ENCODE results near the gene PRKCH.
"Not testable (repeated sequence)": the region's sequence is repeated elsewhere in the genome, so short reads cannot be mapped to it uniquely, and the experiment has no call there.

The PRKCH gene

DNA sequence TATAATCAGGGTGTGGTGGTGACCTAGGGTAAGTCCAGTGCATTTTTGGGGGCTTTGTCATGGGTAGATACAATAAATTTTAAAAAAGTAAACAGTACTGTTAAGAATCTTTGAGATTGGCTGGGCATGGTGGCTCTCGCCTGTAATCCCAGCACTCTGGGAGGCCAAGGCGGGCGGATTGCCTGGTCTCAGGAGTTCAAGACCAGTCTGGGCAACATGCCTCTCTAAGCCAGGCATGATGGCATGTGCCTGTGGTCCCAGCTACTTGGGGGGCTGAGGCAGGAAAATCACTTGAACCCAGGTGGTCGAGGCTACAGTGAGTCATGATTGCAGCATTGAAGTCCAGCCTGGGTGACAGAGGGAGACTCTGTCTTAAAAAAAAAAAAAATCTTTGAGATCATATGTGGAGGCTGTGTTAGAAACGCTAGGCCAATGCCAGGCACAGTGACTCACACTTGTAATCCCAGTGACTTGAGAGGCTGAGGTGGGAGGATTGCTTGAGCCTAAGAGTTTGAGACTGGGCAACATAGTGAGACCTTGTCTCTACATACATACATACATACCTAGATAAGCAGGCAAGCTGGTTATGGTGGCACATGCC is 67.7 kb downstream of the PRKCH start:
- no peak for DNase-seq (ENCODE audit: low read depth in 2 of 2)

DNA sequence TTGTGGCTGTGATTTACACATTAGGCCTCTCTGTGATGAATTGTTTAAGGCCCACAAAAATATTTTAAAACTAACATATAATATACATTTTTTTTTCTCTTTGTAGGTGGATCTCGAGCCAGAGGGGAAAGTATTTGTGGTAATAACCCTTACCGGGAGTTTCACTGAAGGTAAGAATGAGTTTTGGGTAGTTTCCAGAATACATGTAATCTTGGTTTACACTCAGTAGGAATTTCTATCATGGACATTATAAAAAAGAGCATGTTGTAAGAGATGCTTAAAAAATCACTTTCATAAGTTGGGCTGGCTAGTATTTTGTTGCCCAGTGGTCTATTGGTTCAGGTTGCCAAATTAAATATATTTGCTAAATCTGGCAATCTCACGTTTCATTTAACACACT is 69.7 kb downstream of the PRKCH start:
- no peak for DNase-seq (ENCODE audit: low read depth in 2 of 2)

DNA sequence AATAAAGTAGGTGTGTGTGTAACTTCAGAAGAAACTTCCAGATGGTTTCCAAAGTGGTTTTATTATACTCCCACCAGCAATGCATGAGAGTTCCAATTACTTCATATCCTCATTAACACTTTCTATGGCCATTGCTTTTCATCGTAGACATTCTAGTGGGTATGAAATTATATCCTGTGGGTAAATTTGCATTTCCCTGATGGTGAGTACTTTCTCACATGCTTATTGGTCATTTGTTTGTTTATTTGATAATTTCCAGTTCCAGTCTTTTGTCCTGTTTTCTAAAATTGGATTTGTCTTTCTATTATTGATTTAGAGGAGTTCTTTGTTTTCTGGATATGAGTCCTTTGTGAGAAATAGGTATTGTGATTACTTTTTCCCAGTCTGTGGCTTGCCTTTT is 70.9 kb downstream of the PRKCH start:
- DNase-seq (ENCODE audit: low read depth in 2 of 2) = no peak

DNA sequence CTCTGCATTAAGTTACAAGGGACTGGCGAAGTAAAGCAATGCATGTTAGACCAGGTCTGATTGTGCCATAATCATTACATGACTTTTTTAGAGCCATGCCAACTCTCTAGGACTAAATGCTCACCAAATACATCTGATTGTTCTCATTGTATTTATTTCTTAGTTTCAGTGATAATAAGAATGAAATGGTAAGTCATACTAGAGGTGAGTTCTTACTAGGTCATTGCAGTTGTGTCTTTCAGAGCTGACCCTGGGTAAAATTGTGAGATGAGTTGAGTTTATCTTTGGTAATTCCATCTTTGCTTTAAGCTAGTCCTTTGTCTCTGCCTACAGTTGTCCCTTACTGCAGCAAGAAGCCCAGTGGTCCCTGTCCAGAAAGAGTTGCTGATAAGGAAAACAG is 73.2 kb downstream of the PRKCH start:
- no peak for DNase-seq (ENCODE audit: low read depth in 2 of 2)

DNA sequence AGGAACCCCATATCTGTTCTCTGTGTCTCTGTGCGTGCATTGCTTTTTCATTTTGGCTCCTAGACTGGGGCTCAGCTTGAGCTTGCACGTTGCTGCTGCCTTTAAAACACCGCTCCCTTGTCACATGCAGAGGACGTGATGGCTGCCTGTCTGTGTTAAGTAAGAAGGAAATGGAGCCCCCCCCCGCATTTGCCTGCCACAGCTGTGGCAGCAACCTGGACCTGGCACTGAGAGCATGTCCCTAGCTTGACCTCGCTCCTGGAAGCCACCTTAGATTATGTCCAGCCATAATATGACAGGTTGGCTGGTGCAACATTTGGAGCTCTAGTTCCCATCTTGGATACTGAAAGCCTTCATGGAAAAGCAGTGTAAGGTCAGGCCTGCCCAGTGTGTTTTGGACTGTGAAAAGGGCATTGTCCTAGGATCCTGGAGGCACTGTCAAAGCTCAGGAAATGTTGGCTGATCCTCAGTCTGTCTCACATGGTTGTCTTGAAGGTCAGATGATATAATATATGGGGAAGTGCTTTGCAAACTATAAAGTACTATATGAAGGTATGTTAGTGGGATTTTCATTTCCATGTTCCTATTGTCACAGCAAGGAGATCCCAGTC is 73.8 kb downstream of the PRKCH start:
- no peak for DNase-seq (ENCODE audit: low read depth in 2 of 2)

DNA sequence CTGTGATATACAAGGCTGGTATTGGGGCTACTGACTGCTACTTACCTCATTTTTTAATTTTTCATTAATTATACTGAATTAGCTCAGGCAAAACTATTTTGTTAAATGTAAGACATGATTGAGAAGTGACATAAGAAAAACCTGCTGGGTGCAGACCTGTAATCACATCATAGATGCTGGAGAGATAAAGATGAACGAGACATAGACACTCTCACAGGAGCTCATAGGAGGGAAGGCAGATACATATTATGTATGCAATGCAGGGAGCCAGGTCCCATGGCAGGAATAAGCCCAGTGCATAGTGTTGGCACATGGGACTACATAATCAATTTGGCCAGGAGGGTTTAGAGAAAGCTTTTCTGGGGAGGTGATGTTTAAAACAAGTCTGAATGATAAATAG is 74.9 kb downstream of the PRKCH start:
- no peak for DNase-seq (ENCODE audit: low read depth in 2 of 2)

DNA sequence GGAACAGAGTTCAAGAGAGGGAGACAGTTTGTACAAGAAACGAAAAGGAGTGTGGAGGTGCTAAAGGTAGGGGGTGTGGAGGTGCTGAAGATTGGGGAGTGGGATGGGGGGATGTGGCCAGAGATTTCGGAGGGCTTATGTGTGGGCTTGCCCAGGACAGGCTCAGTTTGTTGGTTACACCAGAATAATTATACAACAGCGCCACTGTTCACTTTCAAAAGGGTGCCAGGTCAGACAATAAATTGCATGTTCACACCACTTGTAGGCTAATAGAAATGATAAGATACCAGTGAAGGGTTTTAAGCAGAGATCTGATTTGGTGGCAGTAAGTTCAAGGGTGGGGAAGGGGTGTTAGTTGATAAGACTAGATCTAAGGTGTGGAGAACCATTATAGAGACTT is 75.3 kb downstream of the PRKCH start:
- no peak for DNase-seq (ENCODE audit: low read depth in 2 of 2)

DNA sequence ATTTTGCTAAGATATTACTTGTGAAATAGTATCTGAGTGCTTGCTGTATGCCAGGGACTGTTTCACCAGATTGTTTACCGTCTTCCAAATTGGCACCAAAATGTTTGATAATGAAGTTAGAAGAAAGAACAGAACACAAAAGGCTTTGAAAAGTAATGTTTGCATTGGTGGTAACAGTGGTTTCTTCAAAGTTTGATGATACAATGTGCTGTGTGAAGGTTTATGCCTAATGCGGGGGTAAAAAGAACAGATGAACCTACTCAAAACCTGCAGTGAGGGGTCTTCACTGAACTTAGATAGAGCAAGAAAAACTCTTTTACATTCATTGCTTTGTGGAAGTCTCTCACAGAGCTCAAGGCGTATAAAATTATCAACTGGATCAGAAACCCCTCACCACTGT is 76.2 kb downstream of the PRKCH start:
- DNase-seq (ENCODE audit: low read depth in 2 of 2) = no peak

DNA sequence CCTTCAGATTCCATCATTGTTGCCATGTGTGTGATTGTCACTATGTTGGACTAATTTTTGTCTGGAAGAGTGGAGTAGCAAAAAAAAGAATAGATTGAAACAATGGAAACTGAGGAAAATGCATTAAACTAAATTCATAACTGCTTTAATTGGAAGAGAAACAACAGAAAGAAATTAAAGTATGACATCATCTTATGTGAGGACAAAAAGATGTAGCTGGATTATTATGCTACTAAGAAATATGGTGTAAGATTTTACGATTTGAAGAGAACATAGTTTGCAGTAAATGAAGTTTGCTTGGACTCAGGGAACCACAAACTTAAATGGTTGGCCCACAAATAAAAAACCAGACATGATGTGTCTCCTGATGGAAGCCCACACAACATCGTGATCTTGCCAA is 76.8 kb downstream of the PRKCH start:
- no peak for DNase-seq (ENCODE audit: low read depth in 2 of 2)

DNA sequence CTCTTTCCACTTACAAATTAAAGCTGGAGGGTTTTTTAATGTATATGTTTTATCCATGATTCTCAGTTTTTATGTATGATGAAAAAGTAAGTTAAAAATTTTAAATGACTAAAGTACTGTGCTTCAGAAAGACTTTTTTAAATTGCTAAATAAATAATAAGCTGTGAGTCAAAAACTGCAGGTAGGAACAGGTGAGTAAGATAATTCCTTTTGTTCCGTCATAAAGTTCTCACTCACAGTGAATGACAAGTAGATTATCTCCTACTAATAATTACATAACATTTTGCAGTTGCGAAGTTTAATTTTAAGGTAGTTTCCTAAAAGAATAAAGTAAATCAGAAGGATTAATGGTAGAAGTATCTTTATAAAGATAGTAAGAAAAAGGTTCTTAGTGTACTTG is 78.0 kb downstream of the PRKCH start:
- no peak for DNase-seq (ENCODE audit: low read depth in 2 of 2)

DNA sequence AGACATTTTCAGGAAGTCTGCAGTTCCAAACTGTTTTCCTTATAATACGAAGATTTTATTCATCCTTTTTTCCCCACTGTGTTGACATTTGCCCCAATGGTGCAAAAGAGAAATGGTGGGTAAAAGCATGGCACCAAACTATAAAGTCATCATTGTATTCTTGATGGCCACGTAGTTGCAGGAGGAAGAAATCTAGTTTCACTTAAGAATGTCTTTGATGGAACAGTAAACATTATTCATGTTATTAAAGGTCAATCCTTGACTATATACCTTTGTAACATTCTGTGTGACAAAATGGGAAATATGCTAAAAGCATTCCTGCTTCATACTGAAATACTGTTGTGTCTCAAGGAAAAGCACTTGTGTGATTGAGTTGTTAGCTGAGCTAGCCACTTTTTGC is 80.1 kb downstream of the PRKCH start:
- DNase-seq (ENCODE audit: low read depth in 2 of 2) = no peak

DNA sequence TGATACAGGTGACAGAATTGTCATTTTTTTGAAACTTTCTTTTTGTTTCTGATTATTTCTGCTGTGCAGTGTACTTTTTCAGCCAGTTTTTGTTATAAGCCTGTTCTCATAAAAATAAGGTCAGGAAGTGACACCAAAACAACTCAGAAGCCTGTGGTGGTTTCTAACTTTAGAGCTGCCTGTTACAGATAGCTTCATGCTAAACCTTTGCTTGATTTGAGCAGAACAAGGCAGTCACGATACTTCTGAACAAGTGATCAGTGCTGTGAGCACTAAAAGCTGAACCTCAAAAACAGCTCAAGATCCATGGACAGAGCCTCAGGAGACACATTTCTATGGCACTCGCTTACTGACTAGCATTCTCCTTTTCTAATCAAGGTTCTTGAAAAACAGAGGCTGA is 82.0 kb downstream of the PRKCH start:
- no peak for DNase-seq (ENCODE audit: low read depth in 2 of 2)

DNA sequence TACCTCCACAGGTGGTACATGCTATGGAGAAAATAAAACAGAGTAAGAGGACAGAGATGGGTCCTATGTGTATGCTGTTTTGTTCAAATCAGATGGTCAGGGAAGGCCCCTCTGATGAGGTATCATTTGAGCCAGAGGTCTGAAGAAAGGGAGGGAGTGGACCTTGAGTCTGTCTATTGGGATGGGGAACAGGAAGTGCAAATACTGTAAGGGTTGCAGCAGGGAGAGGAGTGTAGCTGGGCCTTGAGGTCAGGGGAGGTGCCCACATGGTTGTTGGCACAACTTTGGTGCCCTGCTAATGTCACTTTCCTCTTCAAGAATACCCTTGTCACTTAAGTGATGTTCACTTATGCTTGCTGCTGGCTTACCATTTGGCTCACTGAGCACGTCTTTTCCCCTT is 83.3 kb downstream of the PRKCH start:
- no peak for DNase-seq (ENCODE audit: low read depth in 2 of 2)

DNA sequence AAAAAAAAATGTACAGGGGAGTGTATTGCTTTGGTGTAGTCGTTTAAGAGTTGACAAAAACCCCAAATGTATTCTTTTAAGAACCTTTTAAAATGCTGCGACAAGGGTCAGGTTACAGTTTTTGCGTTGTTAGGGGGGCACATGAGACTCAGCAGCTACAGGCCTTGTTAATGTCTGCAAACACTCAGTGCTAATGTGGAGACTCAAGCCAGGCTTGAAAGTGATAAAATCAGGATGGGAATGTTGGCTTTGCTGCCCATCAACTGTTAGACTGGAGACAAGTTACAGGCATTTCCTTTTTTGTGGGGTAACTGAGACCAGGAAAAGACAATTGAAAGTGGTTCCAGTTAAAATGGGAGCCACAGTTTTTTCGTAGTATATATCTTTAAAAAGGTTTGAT is 84.8 kb downstream of the PRKCH start:
- no peak for DNase-seq (ENCODE audit: low read depth in 2 of 2)

DNA sequence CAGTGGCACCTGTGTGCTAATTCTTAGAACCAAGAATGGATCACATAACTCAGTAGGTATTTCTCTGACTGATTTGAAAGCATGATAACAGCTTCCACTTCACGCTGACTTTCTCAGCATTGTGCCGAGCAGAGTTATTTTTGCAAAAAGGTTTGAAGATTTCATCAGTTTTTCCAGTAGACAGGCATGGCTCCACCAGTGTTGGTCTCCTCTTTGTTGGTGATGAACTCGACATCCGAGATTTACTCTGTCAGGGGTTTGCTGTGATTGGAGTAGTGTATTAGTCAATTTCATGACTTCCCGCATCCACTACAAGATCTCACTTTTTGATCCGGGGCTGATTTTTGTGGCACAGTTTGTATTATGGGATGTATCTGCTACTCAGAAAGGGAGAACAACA is 85.3 kb downstream of the PRKCH start:
- no peak for DNase-seq (ENCODE audit: low read depth in 2 of 2)

DNA sequence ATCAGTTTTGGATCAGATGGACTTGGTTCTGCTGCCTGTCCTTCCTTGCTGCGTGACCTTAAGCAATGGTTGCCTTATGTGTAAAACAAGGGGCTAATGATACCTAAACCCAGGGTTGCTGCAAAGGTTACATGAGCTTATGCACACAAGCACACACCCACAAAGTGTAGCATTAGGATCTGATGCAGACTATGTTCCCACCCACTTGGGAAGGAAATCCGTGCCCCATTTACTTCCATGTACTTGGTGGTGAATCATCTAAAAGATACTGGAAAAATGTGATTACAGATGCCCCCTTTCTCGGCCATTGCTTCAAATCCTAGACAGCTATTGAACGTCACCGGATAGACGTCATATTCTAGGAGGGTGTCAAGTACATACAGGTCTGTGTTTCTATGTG is 87.1 kb downstream of the PRKCH start:
- no peak for DNase-seq (ENCODE audit: low read depth in 2 of 2)

DNA sequence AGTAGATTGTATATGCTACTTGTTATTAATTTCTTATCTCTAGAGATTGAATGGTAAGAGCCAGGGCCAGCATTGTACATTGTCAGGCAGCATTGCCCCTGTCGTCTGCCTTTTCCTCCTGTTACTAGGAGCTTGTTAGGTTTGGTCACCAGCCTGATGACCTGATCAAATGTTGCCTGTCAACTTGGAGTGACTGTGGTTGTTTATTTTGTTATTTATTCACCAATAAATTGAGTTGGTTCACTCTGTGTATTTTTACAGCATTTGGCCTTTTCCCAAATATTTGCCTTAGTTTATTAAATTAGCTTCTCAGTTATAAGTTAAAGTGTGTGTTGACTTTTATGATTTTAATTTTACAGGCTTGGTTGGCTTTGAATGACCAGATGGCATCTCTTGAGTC is 88.4 kb downstream of the PRKCH start:
- no peak for DNase-seq (ENCODE audit: low read depth in 2 of 2)

DNA sequence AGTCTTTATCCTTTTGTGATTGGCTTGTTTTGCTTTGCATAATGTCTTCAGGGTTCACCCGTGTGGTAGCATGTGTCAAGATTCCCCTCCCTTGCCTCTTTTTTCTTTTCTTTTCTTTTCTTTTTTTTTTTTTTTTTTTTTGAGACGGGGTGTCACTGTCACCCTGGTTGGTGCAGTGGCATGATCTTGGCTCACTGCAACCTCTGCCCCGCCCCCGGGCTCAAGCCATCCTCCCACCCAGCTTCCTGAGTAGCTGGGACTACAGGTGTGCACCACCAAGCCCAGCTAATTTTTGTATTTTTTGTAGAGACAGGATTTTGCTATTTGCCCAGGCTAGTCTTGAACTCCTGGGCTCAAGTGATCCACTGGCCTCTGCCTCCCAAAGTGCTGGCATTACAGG is 94.6 kb downstream of the PRKCH start:
- not testable (repeated sequence) for DNase-seq (ENCODE audit: low read depth in 2 of 2)

DNA sequence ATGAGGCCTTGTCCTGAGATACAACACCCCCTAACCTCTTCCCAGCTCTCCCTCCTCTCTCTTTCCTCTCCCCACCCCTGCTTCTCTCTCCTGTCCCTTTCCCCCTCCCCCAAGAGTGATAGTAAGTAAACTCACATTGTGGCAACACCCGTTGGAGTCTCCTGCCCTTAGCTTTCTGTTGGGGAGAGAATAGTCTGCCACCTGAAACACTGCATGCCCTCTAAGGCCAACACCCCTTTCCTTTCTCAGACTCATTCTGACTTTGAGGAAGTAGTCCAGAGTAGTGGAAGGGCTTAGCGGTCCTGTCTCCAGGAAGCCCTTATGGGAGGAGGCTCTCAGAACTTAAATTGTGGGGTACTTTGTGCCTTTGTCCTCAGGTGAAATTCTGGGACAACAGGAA is 95.2 kb downstream of the PRKCH start:
- no peak for DNase-seq (ENCODE audit: low read depth in 2 of 2)

DNA sequence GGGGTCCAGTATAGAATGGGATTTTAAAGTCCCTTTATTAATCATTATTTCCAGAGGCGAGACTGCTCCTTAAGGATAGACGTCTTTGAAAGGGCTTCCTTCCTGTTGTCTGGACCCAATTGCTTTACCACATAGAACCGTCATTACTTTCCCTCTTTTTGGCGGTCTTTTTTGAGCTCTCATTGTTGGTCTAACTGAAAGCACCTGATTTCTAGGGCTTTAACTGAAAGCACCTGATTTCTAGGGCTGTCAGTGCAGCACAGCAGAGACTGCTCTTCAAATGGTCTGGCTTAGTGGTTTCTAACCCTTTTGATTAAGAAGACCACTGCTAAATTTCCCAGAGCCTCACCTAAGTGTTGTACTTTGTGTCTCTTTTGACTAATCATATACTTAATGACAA is 95.8 kb downstream of the PRKCH start:
- no peak for DNase-seq (ENCODE audit: low read depth in 2 of 2)

DNA sequence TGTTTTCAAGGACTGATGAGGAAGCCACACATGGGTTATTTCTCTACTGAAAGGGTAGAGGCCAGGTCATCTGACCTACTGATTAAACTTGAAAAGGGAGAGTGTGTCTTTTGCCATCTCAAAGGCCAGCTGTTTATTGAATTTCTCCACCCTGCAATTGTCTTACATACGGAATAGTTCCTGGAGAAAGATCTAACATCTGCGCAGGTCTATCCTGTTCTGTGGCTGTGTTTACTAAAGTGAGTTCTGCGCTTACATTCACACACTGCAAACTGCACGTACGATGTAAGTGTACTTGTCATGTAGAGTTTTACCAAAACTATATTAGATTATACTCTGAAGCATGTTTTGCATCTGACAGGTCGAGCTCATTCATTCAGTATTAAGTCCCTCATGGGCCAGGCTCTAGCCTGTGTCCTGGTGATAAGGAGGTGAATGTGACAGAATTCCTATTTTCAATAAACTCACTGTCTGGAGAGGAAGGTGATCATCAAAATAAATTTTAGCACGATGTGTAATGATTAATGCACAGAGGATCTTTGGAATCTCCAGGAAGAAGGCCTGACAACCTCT is 96.6 kb downstream of the PRKCH start:
- DNase-seq (ENCODE audit: low read depth in 2 of 2) = no peak

DNA sequence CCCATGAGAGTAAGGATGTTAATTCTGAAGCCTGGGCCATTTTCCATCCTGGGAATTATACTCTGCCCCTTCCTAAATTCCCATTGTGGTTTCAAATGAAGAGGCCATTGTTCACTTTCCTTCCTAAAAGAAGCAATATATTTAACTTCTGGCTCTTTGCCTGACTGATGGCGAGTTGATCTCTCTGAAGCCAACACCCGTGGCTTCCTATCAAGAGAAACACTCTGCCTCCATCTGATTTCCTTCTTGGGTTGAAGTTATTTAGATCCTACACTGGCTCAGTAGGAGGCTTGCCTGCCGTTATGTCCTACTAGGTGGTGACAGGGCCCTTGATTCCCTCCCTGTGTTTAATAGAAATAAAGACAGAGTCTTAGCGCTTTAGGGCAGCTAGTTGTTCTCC is 97.4 kb downstream of the PRKCH start:
- no peak for DNase-seq (ENCODE audit: low read depth in 2 of 2)

DNA sequence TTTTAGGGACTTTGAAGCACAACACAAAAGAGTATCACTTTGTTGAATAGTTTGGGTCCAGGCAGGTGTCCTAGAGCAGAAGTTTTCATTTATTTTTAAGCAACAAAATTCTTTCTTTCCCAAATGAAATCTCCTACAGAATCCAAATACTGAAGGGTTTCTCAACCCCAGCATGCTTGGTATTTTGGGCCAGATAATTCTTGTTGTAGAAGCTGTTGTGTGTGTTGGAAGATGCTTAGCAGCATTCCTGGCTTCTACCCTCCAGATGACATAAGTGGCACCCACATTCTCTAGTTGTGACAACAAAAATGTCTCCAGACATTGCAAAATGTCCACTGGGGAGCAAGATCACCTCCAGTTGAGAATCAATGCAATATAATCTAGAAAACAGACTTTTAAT is 97.8 kb downstream of the PRKCH start:
- no peak for DNase-seq (ENCODE audit: low read depth in 2 of 2)

DNA sequence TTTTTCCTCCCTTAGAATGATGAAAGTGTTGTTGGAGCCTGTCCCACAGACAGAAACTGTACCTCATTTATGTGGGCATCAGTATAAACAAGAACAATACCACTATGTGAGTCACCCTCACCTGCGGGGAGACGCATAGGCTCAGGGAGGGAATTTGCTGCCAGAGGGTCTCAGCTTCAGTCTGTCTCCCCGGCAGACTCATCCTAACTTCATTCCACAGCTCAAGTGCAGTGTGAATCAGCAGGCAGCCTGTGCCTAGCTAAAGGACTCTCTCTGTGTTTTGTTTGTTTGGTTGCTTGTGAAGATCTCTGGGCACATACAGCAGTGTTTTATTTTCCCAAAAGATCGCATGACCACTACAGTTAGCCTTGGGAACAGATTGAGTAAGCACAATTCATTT is 98.9 kb downstream of the PRKCH start:
- no peak for DNase-seq (ENCODE audit: low read depth in 2 of 2)

All from fibroblast of skin of left biceps (primary cell).